GM15510 (cell line): ENCODE data around the gene KLK14.
A peak's percentile ranks its signal among the peaks of the same experiment; 100 is the strongest.

ENCODE experiments used
- POLR2A ChIP-seq: IDR thresholded peaks from 3 replicates; pipeline ENCODE4 v1.6.1; 2011; ENCODE audit warnings: borderline replicate concordance; ENCODE audit not compliant: insufficient read length; ENCODE audit errors: extremely low read depth

The KLK14 gene

DNA sequence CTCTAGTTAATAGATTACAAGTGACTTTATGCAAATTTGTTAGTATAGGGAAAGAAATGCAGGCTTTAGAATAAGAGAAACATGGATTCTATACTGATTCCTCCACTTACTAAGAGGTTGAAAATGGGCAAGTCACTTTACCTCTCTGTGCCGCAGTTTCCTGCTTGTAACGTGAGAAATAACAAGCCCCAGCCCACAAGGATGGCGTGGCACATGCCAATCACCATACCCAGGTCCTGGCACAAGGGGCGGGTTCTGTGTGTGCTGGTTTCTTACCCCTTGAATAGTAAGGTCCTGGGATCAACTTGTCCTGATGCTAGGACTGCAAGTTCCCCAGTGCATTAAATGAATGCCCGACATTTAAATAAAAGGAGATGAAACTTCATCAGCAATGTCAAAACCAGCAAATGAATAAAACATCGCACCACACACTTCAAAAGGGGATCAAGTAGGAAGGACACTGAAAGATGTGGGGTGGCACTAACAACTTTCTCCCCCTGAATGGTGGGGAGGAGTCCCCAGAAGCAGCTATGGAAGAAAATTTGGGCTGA is 34.1 kb upstream of the KLK14 start:
- no peak for TF ChIP-seq POLR2A

DNA sequence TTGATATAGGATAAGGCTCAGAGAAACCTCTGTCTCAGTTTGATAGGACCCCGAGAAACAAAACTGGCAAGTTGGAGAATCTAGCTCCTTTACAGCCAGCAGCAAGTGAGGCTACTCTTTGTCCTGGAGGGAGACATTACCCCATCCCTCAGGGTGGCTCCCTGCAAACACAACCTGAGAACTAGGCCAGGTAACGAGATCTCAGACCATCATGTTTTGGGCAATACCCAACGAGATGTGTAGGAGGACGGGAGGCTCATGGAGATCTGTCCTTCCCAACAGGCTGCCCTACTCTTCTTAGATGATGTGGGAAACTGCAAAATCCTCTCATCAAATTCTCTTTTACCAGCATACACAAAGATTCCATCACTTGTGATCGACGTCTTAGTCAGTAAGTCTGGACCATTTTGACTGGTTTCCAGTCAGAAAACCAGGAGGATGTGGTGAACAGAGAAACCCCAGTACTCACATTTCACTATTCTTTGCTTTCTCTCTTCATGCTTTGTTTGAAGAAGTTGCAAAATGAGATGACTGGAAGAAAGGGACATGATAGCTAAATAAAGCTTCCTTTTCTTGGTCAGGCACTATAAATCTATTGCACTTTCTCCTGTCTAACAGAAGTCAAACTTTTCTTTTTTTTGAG is 31.5 kb upstream of the KLK14 start:
- no peak for TF ChIP-seq POLR2A

DNA sequence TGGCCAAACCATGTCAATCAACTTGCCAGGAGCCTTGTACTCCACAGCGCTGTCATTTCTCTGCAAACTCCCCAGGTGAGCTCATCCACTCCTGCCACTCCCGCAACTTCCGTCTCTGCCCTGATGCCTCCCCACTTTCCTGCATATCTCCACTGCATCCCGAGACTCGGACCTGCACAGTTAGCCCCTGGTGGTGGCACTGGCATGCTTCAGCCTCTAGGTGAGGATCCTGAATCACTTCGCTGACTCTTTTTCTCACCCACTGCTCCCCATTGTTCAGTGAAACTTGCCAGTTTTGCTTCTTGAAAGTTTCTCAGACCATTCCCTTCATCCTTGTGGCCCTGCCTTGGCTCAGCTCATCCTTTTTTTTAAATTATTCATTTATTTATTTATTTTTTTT is 28.9 kb upstream of the KLK14 start:
- no peak for TF ChIP-seq POLR2A

DNA sequence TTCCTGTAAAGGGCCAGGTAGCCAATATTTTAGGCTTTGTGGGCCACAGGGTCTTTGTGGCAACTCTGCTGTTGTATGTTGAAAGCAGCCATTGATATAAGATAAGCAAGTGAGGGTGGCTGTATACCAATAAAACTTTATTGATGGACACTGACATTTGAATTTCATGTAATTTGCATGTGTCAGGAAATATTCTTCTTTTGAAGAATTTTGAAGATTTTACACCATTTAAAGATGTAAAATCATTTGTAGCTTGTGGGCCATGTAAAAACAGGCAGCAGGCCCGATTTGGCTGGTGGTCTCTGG is 27.9 kb upstream of the KLK14 start:
- no peak for TF ChIP-seq POLR2A

- TF ChIP-seq POLR2A = no peak
These were observed 26.1 kb upstream of the KLK14 start for GRCh38 chr19:51108805-51109146.

GRCh38 chr19:51108066-51108804 is 25.5 kb upstream of the KLK14 start, which contains the start of gene CTU1:
Gene CTU1, minus strand, starts transcription at chr19:51108409. Its CDS starts 3,840 bp downstream, at chr19:51104569.
- TF ChIP-seq POLR2A = peak; percentile 75

GRCh38 chr19:51107406-51108065 is 24.8 kb upstream of the KLK14 start:
- TF ChIP-seq POLR2A = no peak

GRCh38 chr19:51103926-51104341 is 21.2 kb upstream of the KLK14 start:
- TF ChIP-seq POLR2A = no peak

DNA sequence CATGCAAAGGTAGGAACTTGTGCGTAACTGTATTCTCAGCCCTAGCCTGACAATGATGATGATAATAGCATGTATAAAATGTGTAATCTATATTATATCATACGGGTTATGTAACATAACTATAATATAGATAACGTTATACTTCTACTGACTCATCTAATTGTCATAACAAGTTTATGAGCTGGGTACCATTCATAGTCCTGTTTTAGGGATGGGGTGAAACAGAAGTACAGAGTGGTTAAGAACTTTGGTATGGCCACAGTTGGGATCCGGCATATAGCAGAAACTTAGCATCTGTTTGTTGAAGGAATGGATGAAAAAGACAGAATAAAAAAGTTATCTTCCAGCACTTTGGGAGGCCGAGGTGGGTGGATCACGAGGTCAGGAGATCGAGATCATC is 20.3 kb upstream of the KLK14 start:
- TF ChIP-seq POLR2A = no peak

DNA sequence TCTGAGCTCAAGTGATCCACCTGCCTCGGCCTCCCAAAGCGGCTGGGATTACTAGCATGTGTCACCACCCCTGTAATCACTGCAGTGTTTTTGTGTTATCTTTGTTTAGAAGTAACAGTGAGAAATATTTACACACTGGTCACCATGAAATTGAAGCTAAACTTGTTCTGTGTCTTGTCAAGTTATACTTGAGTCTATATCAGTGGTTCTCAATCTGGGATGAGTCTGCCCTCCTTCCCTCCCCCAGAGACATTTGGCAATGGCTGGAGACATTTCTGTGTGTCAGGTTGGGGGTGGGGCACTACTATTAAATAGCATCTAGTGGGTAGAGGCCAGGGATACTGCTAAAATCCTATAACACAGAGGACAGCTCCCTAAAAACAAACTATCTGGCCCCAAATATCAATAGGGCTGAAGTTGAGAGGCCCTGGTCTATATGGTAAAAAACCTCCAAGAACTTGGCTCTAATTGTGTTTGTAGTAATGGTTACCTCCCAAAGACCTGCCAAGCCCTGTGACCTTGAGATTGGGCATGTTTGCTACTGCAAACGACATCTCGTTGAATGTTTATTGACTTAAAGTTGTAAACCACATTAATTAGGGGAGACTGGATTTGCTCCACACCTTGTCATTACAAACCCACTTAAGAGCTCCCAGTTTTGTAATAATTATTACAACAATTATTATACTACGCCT is 18.6 kb upstream of the KLK14 start:
- no peak for TF ChIP-seq POLR2A

GRCh38 chr19:51100601-51101000 is 17.9 kb upstream of the KLK14 start:
- TF ChIP-seq POLR2A = no peak

DNA sequence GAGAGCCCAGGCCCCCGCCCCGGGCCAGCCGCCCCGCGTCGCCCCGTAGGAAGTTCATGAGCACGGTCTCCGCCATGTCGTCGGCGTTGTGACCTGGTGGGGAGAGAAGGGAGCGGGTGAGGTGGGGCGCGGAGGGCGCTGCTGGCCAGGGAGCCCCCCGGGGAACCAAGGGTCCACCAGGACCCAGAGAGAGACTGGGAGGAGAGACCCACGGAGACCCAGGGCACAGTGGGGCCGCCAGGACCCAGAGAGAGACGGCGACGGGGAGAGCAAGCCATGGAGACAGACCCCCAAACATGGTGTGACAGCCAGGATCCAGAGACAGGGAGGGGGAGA is 16.3 kb upstream of the KLK14 start:
- no peak for TF ChIP-seq POLR2A

DNA sequence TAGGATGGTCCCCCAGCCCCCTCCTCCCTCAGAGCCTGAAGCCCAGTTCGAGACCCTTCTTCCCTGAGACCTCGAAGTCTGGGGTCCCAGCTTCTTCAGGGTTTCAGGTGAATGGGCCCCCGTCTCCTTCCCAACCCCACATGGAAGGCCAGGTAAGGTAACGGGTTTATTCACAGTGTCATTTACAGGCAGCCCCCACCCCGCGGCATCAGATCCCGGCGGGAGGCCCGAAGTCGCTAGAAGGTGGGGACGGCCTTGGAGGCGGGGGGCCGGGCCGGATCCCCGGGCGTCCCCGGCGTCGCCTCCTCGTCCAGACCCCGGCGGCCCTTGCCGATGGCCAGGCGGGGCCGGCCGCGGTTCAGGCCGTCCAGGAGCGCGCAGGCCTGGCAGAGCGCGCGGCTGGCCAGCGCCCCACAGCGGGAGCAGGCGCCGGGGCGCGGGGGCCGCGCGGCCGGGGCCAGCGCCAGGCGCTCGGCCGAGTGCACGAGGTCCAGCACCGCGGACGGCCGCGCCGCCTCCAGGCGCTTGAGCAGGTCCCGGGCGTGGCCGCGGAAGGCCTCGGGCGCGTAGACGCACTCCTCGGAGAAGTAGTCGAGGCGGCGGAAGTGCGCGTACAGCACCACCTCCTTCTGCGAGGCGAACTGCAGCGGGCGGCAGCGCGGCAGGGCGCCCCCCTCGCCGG is 15.8 kb upstream of the KLK14 start:
- no peak for TF ChIP-seq POLR2A

DNA sequence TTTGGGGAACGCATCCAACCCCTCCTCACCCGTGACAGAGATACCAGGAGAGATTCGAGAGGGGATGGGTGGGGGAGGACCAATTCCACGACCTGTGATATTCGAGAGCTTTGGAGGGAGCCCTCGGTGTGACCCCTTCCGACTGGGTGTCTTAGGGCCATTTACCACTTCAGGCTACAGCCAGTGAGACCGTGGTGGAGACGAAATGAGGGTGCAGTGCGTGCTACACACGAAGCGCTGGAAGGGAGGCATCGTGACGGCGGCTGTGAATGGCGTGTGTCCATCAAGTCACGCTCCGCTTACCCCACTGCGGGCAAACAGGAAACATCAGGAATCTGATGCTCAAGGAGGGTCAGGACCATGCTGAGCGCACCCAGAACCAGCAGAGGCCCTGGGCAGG is 15.1 kb upstream of the KLK14 start:
- no peak for TF ChIP-seq POLR2A
